GM20431 (cell line): ENCODE results near the gene SLC31A1.
"Not testable (repeated sequence)": the region's sequence is repeated elsewhere in the genome, so short reads cannot be mapped to it uniquely, and the experiment has no call there.

Source experiments
- in situ Hi-C: fragments of 300-500 bp; cut with MseI, MboI; formaldehyde crosslinking; loops from one replicate; pipeline ENCODE4 v1.15.0; 2020; ENCODE audit warnings: low sequenced_read_pairs; ENCODE audit not compliant: unreplicated experiment

Gene SLC31A1

GRCh38 chr9:113219969-113220368, 1.4 kb upstream of the SLC31A1 start:
- in situ Hi-C loops: no loop called here

DNA sequence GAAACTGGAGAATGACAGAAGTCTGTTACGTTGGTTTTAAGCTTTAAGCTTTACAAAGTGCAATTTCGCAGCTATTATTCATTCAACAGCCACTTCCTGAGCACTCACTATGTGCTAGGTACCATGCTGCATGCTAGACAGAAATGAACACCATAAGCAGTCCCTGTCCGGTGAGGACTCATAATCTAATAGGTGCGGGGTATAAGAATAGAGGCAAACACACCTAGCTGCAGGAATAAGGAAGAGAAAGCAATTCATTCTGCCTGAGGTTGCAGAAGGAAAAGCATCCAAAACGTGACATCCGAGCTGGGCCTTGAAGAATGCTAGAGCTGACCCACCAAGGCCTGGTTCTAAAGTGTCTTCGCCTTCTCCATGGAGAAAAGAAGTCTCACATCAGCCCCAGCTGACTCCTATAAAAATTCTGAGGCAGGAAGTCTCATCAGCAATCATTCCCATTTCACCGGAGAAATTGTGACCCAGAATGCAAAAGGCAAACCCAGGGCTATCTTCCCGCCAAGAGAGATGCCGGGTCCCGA, 809 bp upstream of the SLC31A1 start:
- in situ Hi-C loops: no loop called here

GRCh38 chr9:113221800-113222481, 597 bp downstream of the SLC31A1 start:
- in situ Hi-C loops: no loop called here

GRCh38 chr9:113222482-113222841, 1.1 kb downstream of the SLC31A1 start:
- in situ Hi-C loops: no loop called here

- in situ Hi-C loops: no loop called here
These were observed 2.6 kb downstream of the SLC31A1 start for GRCh38 chr9:113223963-113224362.

GRCh38 chr9:113227436-113227835, 6.1 kb downstream of the SLC31A1 start:
- in situ Hi-C loops: no loop called here

DNA sequence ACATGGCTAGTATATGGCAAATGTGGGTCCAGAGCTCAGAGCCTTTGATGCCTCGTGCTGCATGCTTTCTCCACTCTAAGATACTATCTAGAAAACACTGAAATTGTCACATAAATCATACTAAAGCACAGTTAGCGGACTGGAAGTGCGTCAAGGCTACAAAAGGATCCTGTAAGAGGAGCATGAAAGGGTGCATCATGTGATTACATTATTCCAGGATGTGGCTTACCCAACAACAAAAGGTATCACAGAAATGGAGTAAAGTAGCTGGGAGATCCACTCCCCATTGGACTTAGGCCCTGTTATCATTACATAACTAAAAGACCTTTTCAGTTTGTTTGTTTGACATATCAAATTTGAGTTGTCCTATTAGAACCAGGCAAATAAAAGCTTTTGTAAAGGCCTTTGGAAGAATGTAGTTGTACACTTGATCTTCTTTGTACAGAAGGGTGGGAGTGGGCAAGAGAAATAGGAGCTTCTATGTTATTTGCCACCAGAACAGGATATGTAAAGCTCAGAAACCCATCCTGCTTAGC, 6.9 kb downstream of the SLC31A1 start:
- in situ Hi-C loops: no loop called here

GRCh38 chr9:113231701-113232100, 10.4 kb downstream of the SLC31A1 start:
- in situ Hi-C loops: no loop called here

- in situ Hi-C loops: not testable (repeated sequence)
These were observed 14.4 kb downstream of the SLC31A1 start for GRCh38 chr9:113235701-113236255.

DNA sequence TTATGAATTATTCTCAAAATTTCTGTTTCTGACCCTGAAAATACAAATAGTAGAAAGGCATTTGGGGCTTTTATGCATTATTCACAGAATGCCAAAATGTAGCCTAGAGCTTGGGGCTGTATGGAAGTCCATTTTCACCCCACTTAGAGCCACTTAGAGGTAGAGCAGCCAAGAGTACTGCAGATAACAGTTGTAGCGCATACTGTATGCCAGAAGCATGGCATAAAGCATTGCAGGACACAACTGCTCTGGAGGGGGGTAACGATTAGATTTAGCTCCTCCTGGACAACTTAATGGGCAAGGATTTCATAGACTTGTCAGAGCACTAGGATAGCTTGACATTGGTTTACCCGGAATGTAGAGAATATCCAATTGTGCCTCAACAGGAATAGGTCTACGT, 15.7 kb downstream of the SLC31A1 start:
- in situ Hi-C loops: no loop called here

DNA sequence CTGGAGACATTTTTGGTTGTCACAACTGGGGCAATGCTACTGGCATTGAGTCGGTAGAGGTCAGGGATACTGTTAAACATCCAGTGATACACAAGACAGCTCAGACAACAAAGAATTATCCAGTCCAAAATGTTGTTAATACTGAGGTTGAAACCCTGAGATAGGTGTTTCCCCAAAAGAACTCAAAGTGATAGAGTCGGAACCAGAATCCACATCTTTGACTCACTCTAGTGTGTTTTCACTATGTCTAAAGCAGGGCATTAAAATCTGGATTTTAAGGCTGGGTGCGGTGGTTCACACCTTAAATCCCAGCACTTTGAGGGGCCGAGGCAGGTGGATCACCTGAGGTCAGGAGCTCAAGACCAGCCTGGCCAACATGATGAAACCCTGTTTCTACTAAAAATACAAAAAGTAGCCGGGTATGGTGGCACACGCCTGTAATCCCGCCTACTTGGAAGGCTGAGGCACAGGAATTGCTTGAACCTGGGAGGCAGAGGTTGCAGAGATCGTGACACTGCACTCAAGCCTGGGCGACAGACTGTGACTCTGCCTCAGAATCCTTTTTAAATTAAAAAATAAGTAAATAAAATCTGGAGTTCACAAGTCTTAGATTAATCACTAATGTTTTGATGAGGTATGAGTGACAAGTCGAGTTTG, 17.0 kb downstream of the SLC31A1 start:
- in situ Hi-C loops: no loop called here

DNA sequence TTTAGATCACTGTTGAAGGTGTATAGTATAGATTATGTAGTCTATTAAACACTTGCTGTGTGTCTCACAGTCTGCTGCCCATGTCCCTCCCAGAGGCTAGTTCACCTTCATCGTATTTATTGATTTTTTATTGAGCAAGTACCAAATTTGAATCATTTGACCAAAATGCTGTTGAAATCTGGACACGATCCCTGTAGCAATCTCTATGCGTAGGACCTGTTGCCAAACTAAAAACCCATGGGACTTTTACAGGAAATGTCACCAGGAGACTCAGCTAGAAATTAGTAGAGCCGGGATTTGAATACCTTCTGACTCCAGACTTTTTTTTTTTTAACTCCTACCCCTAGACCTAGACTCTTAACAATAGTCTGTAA, 17.5 kb downstream of the SLC31A1 start:
- in situ Hi-C loops: no loop called here

GRCh38 chr9:113241161-113241560, 19.8 kb downstream of the SLC31A1 start:
- in situ Hi-C loops: no loop called here

DNA sequence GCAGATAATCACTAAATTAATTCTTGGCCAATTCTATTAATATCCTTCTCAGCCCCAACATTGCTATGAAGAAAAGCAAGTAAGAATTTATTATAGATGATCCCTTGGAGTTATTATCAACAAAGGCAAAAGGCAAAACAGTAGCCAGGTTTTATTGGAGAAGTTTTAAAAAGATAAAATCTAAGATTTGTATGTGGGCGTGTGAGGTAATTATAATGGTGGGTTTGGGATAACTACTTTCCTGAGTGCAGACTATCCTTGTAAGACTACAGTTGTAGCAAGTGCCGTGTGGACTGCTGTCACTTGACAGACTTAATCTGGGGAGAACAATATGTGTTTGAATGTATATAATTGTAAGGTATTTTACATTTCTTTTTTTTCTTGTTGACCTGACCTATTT, 23.2 kb downstream of the SLC31A1 start:
- in situ Hi-C loops: no loop called here

DNA sequence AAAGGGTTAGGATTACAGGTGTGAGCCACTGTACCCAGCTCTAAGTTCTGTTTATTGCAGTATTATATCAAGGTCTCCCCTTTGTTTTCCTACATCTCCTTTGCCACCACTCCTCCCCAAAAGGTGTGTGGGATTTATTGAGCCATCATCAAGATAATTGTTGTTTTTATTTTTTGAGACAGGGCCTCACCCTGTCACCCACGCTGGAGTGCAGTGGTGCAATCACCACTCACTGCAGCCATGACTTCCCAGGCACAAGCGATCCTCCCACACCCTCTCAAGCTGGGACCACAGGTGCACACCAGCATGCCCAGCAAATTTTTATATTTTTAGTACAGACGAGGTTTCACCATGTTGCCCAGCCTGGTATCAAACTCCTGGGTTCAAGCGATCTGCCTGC, 24.6 kb downstream of the SLC31A1 start:
- in situ Hi-C loops: no loop called here

- in situ Hi-C loops: no loop called here
These were observed 25.6 kb downstream of the SLC31A1 start for GRCh38 chr9:113246928-113247327.

- in situ Hi-C loops: no loop called here
These were observed 26.3 kb downstream of the SLC31A1 start for GRCh38 chr9:113247640-113248039.

- in situ Hi-C loops: not testable (repeated sequence)
These were observed 28.3 kb downstream of the SLC31A1 start for GRCh38 chr9:113249661-113250060.

GRCh38 chr9:113250807-113251206, 29.5 kb downstream of the SLC31A1 start:
- in situ Hi-C loops: no loop called here

- in situ Hi-C loops: no loop called here
These were observed 33.6 kb downstream of the SLC31A1 start for GRCh38 chr9:113254991-113255390.

GRCh38 chr9:113255438-113255837, 34.1 kb downstream of the SLC31A1 start:
- in situ Hi-C loops: no loop called here
